ENCODE results near the gene SORCS2.

DNA sequence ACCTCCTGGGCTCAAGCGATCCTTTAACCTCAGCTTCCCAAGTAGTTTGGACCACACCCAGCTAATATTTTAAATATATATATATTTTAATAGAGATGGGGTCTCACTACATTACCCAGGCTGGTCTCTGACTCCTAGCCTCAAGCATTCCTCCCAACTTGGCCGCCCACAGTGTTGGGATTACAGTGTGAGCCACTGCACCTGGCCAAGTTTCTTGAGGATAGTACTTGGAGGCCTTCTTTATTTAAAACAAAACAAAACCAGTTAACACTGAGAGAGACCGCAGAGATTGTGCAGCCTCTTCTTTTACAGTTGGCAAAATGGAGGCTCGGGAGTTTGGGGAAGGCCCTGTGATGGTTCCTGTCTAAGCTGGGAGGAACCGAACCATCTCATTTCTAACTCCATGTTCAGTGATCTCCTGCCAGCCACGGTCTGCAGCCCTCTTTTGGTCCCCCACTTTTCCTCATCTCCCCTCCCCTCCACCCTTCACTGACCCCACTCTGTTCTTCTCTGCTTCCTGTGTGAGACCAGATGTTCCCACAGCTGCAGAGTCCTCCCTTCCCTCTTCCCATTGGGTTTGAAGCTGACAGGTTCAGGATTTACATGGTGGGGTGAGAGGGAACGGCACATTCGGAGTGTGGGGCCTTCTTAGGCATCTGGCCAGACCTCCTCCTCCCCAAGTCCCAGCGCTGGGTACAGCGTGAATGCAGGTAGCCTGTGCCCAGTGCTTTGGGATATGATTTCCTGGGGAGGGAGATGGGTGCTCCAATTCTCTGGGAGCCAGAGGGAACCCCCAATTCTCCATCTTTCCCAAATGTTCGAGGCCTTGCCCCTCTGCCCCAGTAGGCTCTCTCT lies 1.4 kb upstream of the SORCS2 start:
- no peak for TF ChIP-seq CTCF (IDR thresholded peaks at IDR 0.05; ENCODE audit: insufficient read depth, low read depth, low read length)
- no peak for TF ChIP-seq EZH2 (IDR thresholded peaks at IDR 0.05; ENCODE audit: insufficient read depth, low read length)

Data from astrocyte (in vitro differentiated cells and primary cell).